ENCODE data around the gene HPCAL4.

HPCAL4 gene

GRCh38 chr1:39628807-39629350 is 62.4 kb downstream of the HPCAL4 start:
- peaks cover 19% of the 10 kb centered on the region for H3K4me1 Mint-ChIP-seq (ENCODE audit: low read depth)
- no peak for DNase-seq
- H3K27ac Mint-ChIP-seq: no peak overlapping the region
- no peaks in the 10 kb centered on the region for H3K9me3 Mint-ChIP-seq
- no peak overlapping the region for H3K4me3 Mint-ChIP-seq
- H3K36me3 Mint-ChIP-seq (ENCODE audit: low read depth): no peaks in the 10 kb centered on the region
- H3K27me3 Mint-ChIP-seq: peaks cover 11% of the 10 kb centered on the region

All from activated T-cell treated with anti-CD3 and anti-CD28 coated beads, Interleukin-2, amount 50 U/mL, for 24 hours (primary cell).